Spleen (tissue), 7 donors: ENCODE results near the gene ADM2.

ENCODE experiments used
- CTCF ChIP-seq, 11 experiments: fragments of 200-600 bp in 7 of 11; fragments of 450-650 bp in 4 of 11; sonication (generic) in 4 of 11; IDR thresholded peaks in 8 of 11; conservative IDR thresholded peaks in 3 of 11; 1 replicate in 7 of 11; 2 replicates in 4 of 11; pipeline versions ENCODE4 v1.4.0 to v1.8.0; 2016 to 2021; ENCODE audit warnings: antibody characterized with exemption in 11 of 11, inconsistent platforms in 4 of 11, mild to moderate bottlenecking in 1 of 11
- POLR2A ChIP-seq, 3 donors: fragments of 450-650 bp; IDR thresholded peaks; one replicate each; pipeline ENCODE4 v1.5.1; 2017; ENCODE audit warnings: antibody characterized with exemption in 3 of 3, mild to moderate bottlenecking in 1 of 3
- donor health status: DM: no; HTN: no; CAD: no; lungs with moderate emphysema.
- donor health status: DM: no; HTN: no; CAD: no.
- donor health status: DM: no; HTN: no; CAD: no.

GRCh38 chr22:50445880-50446707, 35.2 kb upstream of the ADM2 start:
- no peak for TF ChIP-seq CTCF (IDR thresholded peaks at IDR 0.05 in 8 of 11, conservative IDR thresholded peaks at IDR 0.05 in 3 of 11)
- TF ChIP-seq POLR2A (IDR thresholded peaks at IDR 0.05): no peak
